CD4-positive, alpha-beta T cell treated with Interleukin-6 at 100 ng/mL for 8 hours (primary cell): ENCODE results near the gene TBL1Y.
"Not testable (repeated sequence)": the region's sequence is repeated elsewhere in the genome, so short reads cannot be mapped to it uniquely, and the experiment has no call there.

Source experiments
- DNase-seq: peaks from one replicate; pipeline ENCODE4 v3.0.0-alpha.2; 2020; ENCODE audit warnings: mixed read lengths, low spot score

The TBL1Y gene

GRCh38 chrY:6910372-6911252, at the start of gene TBL1Y:
TBL1Y (plus strand) TSS chrY:6910697; CDS start chrY:7025085, 114,388 bp downstream.
- DNase-seq: no peak

- no peak for DNase-seq
Measured at GRCh38 chrY:6894496-6894895, 16.0 kb upstream of the TBL1Y start.

- DNase-seq: no peak
Measured at GRCh38 chrY:6895236-6895635, 15.3 kb upstream of the TBL1Y start.

GRCh38 chrY:6902116-6902515, 8.4 kb upstream of the TBL1Y start:
- not testable (repeated sequence) for DNase-seq

GRCh38 chrY:6907591-6907990, 2.9 kb upstream of the TBL1Y start:
- DNase-seq: no peak

- DNase-seq: not testable (repeated sequence)
Measured at GRCh38 chrY:6908021-6908420, 2.5 kb upstream of the TBL1Y start.

- no peak for DNase-seq
Measured at GRCh38 chrY:6909118-6909521, 1.4 kb upstream of the TBL1Y start.

GRCh38 chrY:6909856-6910255, 641 bp upstream of the TBL1Y start:
- no peak for DNase-seq

GRCh38 chrY:6911253-6911881, 870 bp downstream of the TBL1Y start, which contains the start of gene AMELY:
AMELY (minus strand) TSS chrY:6911752; CDS start chrY:6872608, 39,144 bp downstream.
- no peak for DNase-seq

GRCh38 chrY:6913362-6913761, 2.9 kb downstream of the TBL1Y start:
- no peak for DNase-seq

- no peak for DNase-seq
Measured at GRCh38 chrY:6921061-6921460, 10.6 kb downstream of the TBL1Y start.

- DNase-seq: no peak
Measured at GRCh38 chrY:6928265-6928664, 17.8 kb downstream of the TBL1Y start.

- DNase-seq: no peak
Measured at GRCh38 chrY:6929237-6929636, 18.7 kb downstream of the TBL1Y start.

GRCh38 chrY:6931779-6932396, 21.4 kb downstream of the TBL1Y start:
- DNase-seq: no peak

GRCh38 chrY:6935497-6935896, 25.0 kb downstream of the TBL1Y start:
- no peak for DNase-seq

GRCh38 chrY:6947695-6948094, 37.2 kb downstream of the TBL1Y start:
- DNase-seq: no peak

- no peak for DNase-seq
Measured at GRCh38 chrY:6948378-6948777, 37.9 kb downstream of the TBL1Y start.

GRCh38 chrY:6949947-6950346, 39.5 kb downstream of the TBL1Y start:
- no peak for DNase-seq

GRCh38 chrY:6964732-6965131, 54.2 kb downstream of the TBL1Y start:
- no peak for DNase-seq

- DNase-seq: no peak
Measured at GRCh38 chrY:6966521-6966920, 56.0 kb downstream of the TBL1Y start.

GRCh38 chrY:6967736-6968135, 57.2 kb downstream of the TBL1Y start:
- no peak for DNase-seq

- no peak for DNase-seq
Measured at GRCh38 chrY:6968191-6968590, 57.7 kb downstream of the TBL1Y start.
